Vagina (tissue), 2 donors: Measurements from ENCODE around the gene TMEM98. TPM values are rescaled to one million over a fixed set of nuclear protein-coding genes. Genes with fewer than 3 reads are reported as not detected.

Source experiments
- DNase-seq, 2 donors: peaks; one replicate each; pipeline ENCODE4 v3.0.0-alpha.2; 2017; ENCODE audit errors: extremely low spot score in 2 of 2
- H3K27ac ChIP-seq: fragments of 200-600 bp; sonication (generic); one replicate; pipeline ENCODE4 v1.5.1; 2019
- H3K27me3 ChIP-seq: fragments of 200-600 bp; sonication (generic); one replicate; pipeline ENCODE4 v1.5.1; 2019
- H3K36me3 ChIP-seq, 2 donors: fragments of 200-600 bp; sonication (generic); one replicate each; pipeline ENCODE4 v1.5.1; 2017 to 2019
- H3K4me1 ChIP-seq: fragments of 200-600 bp; sonication (generic); one replicate; pipeline ENCODE4 v1.5.1; 2019
- H3K4me3 ChIP-seq, 2 donors: fragments of 200-600 bp; sonication (generic); 1 replicate in 1 of 2; 2 replicates in 1 of 2; pipeline ENCODE4 v1.5.1; 2016 to 2019
- H3K9me3 ChIP-seq: fragments of 200-600 bp; sonication (generic); one replicate; pipeline ENCODE4 v1.5.1; 2019
- POLR2A ChIP-seq, 2 donors: fragments of 450-650 bp; IDR thresholded peaks; one replicate each; pipeline ENCODE4 v1.6.1; 2017; ENCODE audit warnings: antibody characterized with exemption in 2 of 2, mild to moderate bottlenecking in 2 of 2, moderate library complexity in 2 of 2
- POLR2AphosphoS5 ChIP-seq, 2 donors: sonication (generic); formaldehyde crosslinking; IDR thresholded peaks; one replicate each; pipeline ENCODE4 v1.9.0; 2017; ENCODE audit warnings: antibody characterized with exemption in 2 of 2, mild to moderate bottlenecking in 2 of 2, low read depth in 1 of 2; ENCODE audit not compliant: insufficient read depth in 1 of 2
- intact Hi-C: fragments of 100-400 bp; cut with DNase I; formaldehyde crosslinking; loops from one replicate; pipeline ENCODE4 v1.15.1; 2023
- total RNA-seq: library from RNA; depleted of rRNA; stranded (reverse); fragments of >200 nt; gene quantifications from one replicate; pipeline ENCODE4 v1.2.3, GENCODE V29; 2016
- TF ChIP-seq, protein P1 (sequence below), 3 experiments: fragments of 450-650 bp in 2 of 3; fragments of 200-600 bp in 1 of 3; sonication (generic) in 1 of 3; IDR thresholded peaks; one replicate each; pipeline ENCODE4 v1.5.1; 2017 to 2019; ENCODE audit warnings: antibody characterized with exemption in 3 of 3, mild to moderate bottlenecking in 2 of 3, moderate library complexity in 2 of 3

Gene TMEM98
- total RNA-seq, 1 donor from 2014 or later = 85.0 TPM

DNA sequence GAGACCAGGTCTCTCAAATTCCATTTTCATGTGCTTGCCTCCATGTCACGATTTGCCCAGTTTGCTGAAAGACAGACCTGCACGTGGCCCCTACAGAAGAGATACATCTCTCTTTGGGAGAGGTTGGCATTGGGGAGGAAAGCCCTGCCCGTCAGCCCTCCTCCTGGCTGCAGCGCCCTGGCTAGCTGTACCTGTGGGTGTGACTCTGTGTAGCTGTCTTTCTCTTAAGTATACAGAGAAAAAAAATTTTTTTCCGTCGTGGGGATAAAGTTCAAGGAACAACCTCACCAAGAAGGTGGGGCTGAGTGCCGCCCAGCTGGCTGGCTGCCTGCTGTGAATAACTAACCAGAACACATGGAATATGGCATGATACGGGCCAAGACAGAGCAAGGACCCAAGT lies 26.5 kb downstream of the TMEM98 start:
- H3K9me3 ChIP-seq = no peaks in the 10 kb centered on the region
- no peaks in the 10 kb centered on the region for H3K4me1 ChIP-seq
- no peak overlapping the region for H3K4me3 ChIP-seq
- H3K27me3 ChIP-seq = no peaks in the 10 kb centered on the region
- no peak for TF ChIP-seq POLR2AphosphoS5 (IDR thresholded peaks at IDR 0.05; ENCODE audit: insufficient read depth in 1 of 2, low read depth in 1 of 2)
- TF ChIP-seq POLR2A (IDR thresholded peaks at IDR 0.05) = no peak
- TF ChIP-seq, protein P1, sequence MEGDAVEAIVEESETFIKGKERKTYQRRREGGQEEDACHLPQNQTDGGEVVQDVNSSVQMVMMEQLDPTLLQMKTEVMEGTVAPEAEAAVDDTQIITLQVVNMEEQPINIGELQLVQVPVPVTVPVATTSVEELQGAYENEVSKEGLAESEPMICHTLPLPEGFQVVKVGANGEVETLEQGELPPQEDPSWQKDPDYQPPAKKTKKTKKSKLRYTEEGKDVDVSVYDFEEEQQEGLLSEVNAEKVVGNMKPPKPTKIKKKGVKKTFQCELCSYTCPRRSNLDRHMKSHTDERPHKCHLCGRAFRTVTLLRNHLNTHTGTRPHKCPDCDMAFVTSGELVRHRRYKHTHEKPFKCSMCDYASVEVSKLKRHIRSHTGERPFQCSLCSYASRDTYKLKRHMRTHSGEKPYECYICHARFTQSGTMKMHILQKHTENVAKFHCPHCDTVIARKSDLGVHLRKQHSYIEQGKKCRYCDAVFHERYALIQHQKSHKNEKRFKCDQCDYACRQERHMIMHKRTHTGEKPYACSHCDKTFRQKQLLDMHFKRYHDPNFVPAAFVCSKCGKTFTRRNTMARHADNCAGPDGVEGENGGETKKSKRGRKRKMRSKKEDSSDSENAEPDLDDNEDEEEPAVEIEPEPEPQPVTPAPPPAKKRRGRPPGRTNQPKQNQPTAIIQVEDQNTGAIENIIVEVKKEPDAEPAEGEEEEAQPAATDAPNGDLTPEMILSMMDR (IDR thresholded peaks at IDR 0.05) = no peak
- no peaks in the 10 kb centered on the region for H3K36me3 ChIP-seq
- DNase-seq = no peak
- no peak overlapping the region for H3K27ac ChIP-seq
- intact Hi-C loops = no loop called here

GRCh38 chr17:32955155-32955554 lies 27.2 kb downstream of the TMEM98 start:
- intact Hi-C loops = no loop called here
- no peak for DNase-seq

GRCh38 chr17:32956240-32956970 lies 28.5 kb downstream of the TMEM98 start:
- Histone ChIP-seq H3K36me3 (no peaks in the 10 kb centered on the region), H3K4me1 (no peaks in the 10 kb centered on the region), H3K4me3 (no peak overlapping the region), H3K9me3 (no peaks in the 10 kb centered on the region), H3K27ac (no peak overlapping the region), H3K27me3 (no peaks in the 10 kb centered on the region)
- intact Hi-C loops = no loop called here
- no peak for DNase-seq
- TF ChIP-seq POLR2AphosphoS5 (IDR thresholded peaks at IDR 0.05; ENCODE audit: insufficient read depth in 1 of 2, low read depth in 1 of 2) (no peak), POLR2A (IDR thresholded peaks at IDR 0.05) (no peak)
- TF ChIP-seq, protein P1 (IDR thresholded peaks at IDR 0.05) = no peak

More at GRCh38 chr17:32955155-32955554, 27.2 kb downstream of the TMEM98 start:
- no peak for TF ChIP-seq POLR2AphosphoS5 (IDR thresholded peaks at IDR 0.05; ENCODE audit: insufficient read depth in 1 of 2, low read depth in 1 of 2)
- TF ChIP-seq POLR2A (IDR thresholded peaks at IDR 0.05) = no peak
- TF ChIP-seq, protein P1 (IDR thresholded peaks at IDR 0.05) = no peak
- Histone ChIP-seq H3K4me3 (no peak overlapping the region), H3K9me3 (no peaks in the 10 kb centered on the region), H3K27ac (no peak overlapping the region), H3K36me3 (no peaks in the 10 kb centered on the region), H3K4me1 (no peaks in the 10 kb centered on the region), H3K27me3 (no peaks in the 10 kb centered on the region)

DNA sequence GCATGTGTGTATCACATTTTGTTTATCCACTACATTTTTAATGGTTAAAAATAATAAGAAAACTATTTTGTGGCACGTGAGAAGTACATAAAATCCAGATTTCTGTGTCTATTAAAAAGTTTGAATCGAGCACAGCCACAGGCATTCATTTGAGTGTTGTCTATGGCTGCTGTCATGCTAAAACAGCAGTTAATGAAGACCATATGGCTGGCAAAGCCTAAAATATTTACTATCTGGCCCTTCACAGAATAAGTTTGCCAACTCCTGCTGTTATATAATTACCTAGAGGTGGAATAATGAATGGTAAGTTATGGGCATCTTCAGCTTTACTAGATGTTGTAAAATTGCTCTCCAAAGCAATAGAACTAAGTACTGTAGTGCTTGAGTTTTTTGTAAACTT lies 30.5 kb downstream of the TMEM98 start:
- Histone ChIP-seq H3K27me3 (no peaks in the 10 kb centered on the region), H3K4me1 (no peaks in the 10 kb centered on the region), H3K36me3 (no peaks in the 10 kb centered on the region), H3K4me3 (no peak overlapping the region), H3K9me3 (no peaks in the 10 kb centered on the region), H3K27ac (no peak overlapping the region)
- intact Hi-C loops = no loop called here
- DNase-seq = no peak
- TF ChIP-seq, protein P1 (IDR thresholded peaks at IDR 0.05) = no peak
- no peak for TF ChIP-seq POLR2AphosphoS5 (IDR thresholded peaks at IDR 0.05; ENCODE audit: insufficient read depth in 1 of 2, low read depth in 1 of 2)
- no peak for TF ChIP-seq POLR2A (IDR thresholded peaks at IDR 0.05)

- TF ChIP-seq POLR2AphosphoS5 (IDR thresholded peaks at IDR 0.05; ENCODE audit: insufficient read depth in 1 of 2, low read depth in 1 of 2) = no peak
- TF ChIP-seq, protein P1 (IDR thresholded peaks at IDR 0.05) = no peak
- no peak for TF ChIP-seq POLR2A (IDR thresholded peaks at IDR 0.05)
- no peaks in the 10 kb centered on the region for H3K27me3 ChIP-seq
- intact Hi-C loops = no loop called here
- no peaks in the 10 kb centered on the region for H3K36me3 ChIP-seq
- H3K9me3 ChIP-seq = no peaks in the 10 kb centered on the region
- H3K4me1 ChIP-seq = no peaks in the 10 kb centered on the region
- no peak for DNase-seq
- H3K4me3 ChIP-seq = no peak overlapping the region
- no peak overlapping the region for H3K27ac ChIP-seq
Observed at GRCh38 chr17:32960815-32961214, 32.9 kb downstream of the TMEM98 start.
